MM.1S (cell line): ENCODE measurements around the gene HVCN1.
"Not testable (repeated sequence)": the region's sequence is repeated elsewhere in the genome, so short reads cannot be mapped to it uniquely, and the experiment has no call there.

Experiments
- DNase-seq: peaks from one replicate; pipeline ENCODE4 v3.0.0-alpha.2; 2015
- H2AFZ ChIP-seq: fragments of 300-600 bp; sonication (generic); 2 replicates; pipeline ENCODE4 v1.6.0; 2016; ENCODE audit warnings: antibody characterized with exemption, low read length
- H3F3A ChIP-seq: fragments of 300-600 bp; sonication (generic); 2 replicates; pipeline ENCODE4 v1.6.1; 2016; ENCODE audit warnings: mild to moderate bottlenecking, antibody characterized with exemption, low read length, moderate library complexity, mixed read lengths; ENCODE audit not compliant: insufficient read depth
- H3K27ac ChIP-seq: fragments of 300-600 bp; sonication (generic); 2 replicates; pipeline ENCODE4 v1.5.1; 2016; ENCODE audit warnings: mild to moderate bottlenecking, low read length
- H3K27me3 ChIP-seq: fragments of 300-600 bp; sonication (generic); replicated peaks from 2 replicates; pipeline ENCODE4 v1.6.0; 2016; ENCODE audit warnings: low read length; ENCODE audit not compliant: insufficient read depth
- H3K36me3 ChIP-seq: fragments of 300-600 bp; sonication (generic); replicated peaks from 2 replicates; pipeline ENCODE4 v1.6.1; 2016; ENCODE audit warnings: mild to moderate bottlenecking, low read length, mixed read lengths; ENCODE audit not compliant: insufficient read depth
- H3K4me1 ChIP-seq: fragments of 300-600 bp; sonication (generic); 2 replicates; pipeline ENCODE4 v1.6.1; 2016; ENCODE audit warnings: low read length, mixed read lengths
- H3K4me2 ChIP-seq: fragments of 300-600 bp; sonication (generic); 2 replicates; pipeline ENCODE4 v1.6.0; 2016; ENCODE audit warnings: low read depth, low read length
- H3K4me3 ChIP-seq: fragments of 300-600 bp; sonication (generic); 2 replicates; pipeline ENCODE4 v1.5.1; 2016; ENCODE audit warnings: low read length, mixed read lengths
- H3K79me2 ChIP-seq: fragments of 300-600 bp; sonication (generic); 2 replicates; pipeline ENCODE4 v1.6.1; 2016; ENCODE audit warnings: mixed run types, low read length, mixed read lengths
- H3K9ac ChIP-seq: fragments of 300-600 bp; sonication (generic); 2 replicates; pipeline ENCODE4 v1.6.1; 2016; ENCODE audit warnings: low read length, mixed read lengths
- H3K9me2 ChIP-seq: fragments of 300-600 bp; sonication (generic); replicated peaks from 2 replicates; pipeline ENCODE4 v1.6.1; 2016; ENCODE audit warnings: mild to moderate bottlenecking, low read length, mixed read lengths; ENCODE audit not compliant: insufficient read depth
- H3K9me3 ChIP-seq: fragments of 300-600 bp; sonication (generic); replicated peaks from 2 replicates; pipeline ENCODE4 v1.6.1; 2016; ENCODE audit warnings: mild to moderate bottlenecking, low read length, mixed read lengths; ENCODE audit not compliant: insufficient read depth
- H4K20me1 ChIP-seq: fragments of 300-600 bp; sonication (generic); 2 replicates; pipeline ENCODE4 v1.6.1; 2016; ENCODE audit warnings: mild to moderate bottlenecking, low read length, moderate library complexity, mixed read lengths; ENCODE audit not compliant: insufficient read depth
- EZH2 ChIP-seq: fragments of 300-600 bp; sonication (generic); optimal IDR thresholded peaks from 2 replicates; pipeline ENCODE3; 2017; ENCODE audit warnings: low read depth, mild to moderate bottlenecking, antibody characterized with exemption, low read length, mixed read lengths
- EZH2phosphoT487 ChIP-seq: fragments of 300-600 bp; sonication (generic); IDR thresholded peaks from 2 replicates; pipeline ENCODE4 v1.6.1; 2018; ENCODE audit warnings: antibody characterized with exemption, low read length
- TF ChIP-seq, protein P1 (sequence below): fragments of 300-600 bp; sonication (generic); IDR thresholded peaks from 2 replicates; pipeline ENCODE4 v1.5.1; 2016; ENCODE audit warnings: antibody characterized with exemption, low read length, mixed read lengths

HVCN1 gene

DNA sequence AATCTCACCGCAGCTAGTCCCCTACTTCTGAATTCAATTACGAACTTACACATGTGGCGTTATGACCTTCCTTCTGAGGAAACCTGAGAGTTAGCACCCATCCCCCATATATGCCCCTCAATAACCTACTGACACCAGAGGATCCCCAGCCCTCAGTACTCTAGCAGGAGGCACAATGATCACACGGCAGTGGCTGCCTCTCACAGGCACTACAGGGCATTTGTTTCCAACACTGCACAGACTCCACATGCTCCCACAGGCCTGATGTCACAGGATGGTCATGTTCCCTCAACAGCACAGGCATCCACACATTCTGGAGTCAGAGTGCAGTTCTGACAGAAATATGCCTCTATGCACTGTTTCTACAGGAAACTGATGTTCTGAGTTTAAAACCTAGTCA, 36.4 kb upstream of the HVCN1 start:
- no peaks in the 10 kb centered on the region for H3K27me3 ChIP-seq
- no peaks in the 10 kb centered on the region for H3K9me2 ChIP-seq
- H3K79me2 ChIP-seq, result peaks cover 63% of the 10 kb centered on the region
- H3K9ac ChIP-seq, result no peak overlapping the region
- H4K20me1 ChIP-seq, result peaks cover 10% of the 10 kb centered on the region; the same call in 1 of the 2 replicates
- 0 out of 2 replicates have a peak, but pooled peaks cover 9% of the 10 kb centered on the region for H3F3A ChIP-seq
- H2AFZ ChIP-seq, result no peak overlapping the region
- TF ChIP-seq, protein P1, sequence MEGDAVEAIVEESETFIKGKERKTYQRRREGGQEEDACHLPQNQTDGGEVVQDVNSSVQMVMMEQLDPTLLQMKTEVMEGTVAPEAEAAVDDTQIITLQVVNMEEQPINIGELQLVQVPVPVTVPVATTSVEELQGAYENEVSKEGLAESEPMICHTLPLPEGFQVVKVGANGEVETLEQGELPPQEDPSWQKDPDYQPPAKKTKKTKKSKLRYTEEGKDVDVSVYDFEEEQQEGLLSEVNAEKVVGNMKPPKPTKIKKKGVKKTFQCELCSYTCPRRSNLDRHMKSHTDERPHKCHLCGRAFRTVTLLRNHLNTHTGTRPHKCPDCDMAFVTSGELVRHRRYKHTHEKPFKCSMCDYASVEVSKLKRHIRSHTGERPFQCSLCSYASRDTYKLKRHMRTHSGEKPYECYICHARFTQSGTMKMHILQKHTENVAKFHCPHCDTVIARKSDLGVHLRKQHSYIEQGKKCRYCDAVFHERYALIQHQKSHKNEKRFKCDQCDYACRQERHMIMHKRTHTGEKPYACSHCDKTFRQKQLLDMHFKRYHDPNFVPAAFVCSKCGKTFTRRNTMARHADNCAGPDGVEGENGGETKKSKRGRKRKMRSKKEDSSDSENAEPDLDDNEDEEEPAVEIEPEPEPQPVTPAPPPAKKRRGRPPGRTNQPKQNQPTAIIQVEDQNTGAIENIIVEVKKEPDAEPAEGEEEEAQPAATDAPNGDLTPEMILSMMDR, result no peak
- TF ChIP-seq EZH2phosphoT487 (no peak), EZH2 (no peak)
- peaks cover 11% of the 10 kb centered on the region for H3K4me1 ChIP-seq
- no peak overlapping the region for H3K4me2 ChIP-seq
- no peaks in the 10 kb centered on the region for H3K9me3 ChIP-seq
- DNase-seq, result no peak
- H3K27ac ChIP-seq, result no peak overlapping the region
- H3K4me3 ChIP-seq, result no peak overlapping the region
- no peaks in the 10 kb centered on the region; the same call in 1 of the 2 replicates for H3K36me3 ChIP-seq

DNA sequence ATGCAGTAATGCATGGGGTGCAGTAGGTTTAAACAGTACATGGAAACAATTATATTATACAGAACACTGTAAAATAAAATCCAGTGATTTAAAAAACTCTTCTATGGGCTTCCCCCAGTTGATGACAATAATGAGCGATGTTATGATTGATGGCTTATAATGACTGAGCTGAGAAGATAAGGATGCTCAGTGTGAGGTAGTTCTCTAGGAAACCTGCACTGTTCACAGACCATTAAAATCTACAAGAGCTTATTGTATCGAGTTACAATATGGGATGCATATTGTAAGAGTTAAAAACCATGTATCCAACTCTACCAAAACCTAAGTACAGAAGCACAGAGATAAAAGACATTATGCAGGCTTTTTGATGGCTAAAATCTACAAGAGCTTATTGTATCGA, 34.0 kb upstream of the HVCN1 start:
- H4K20me1 ChIP-seq, H3K9ac ChIP-seq: not testable (repeated sequence)

DNA sequence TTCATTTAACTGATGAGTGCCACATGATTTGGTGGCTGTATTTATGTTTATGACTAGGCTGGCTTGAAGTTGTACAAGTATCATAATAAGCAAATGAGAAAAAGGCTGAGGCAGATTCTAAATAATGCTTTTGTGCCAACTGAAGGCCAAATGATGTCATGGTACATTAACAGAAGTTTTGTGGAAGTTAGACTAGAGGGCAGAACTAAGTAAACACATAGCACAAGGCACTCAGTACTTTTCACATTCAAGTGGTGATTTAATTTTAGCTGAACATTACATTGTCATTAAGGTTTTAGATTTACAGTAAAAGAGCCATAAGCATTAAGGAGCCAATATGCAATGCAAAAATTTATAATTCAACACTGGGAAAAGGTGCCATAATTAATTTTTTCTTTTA, 32.7 kb upstream of the HVCN1 start:
- Histone ChIP-seq H3K27ac (no peak overlapping the region), H3K4me1 (no peaks in the 10 kb centered on the region), H4K20me1 (0 out of 2 replicates have a peak, but pooled peaks cover 3% of the 10 kb centered on the region), H3K27me3 (no peaks in the 10 kb centered on the region), H3K9ac (no peak overlapping the region), H3F3A (no peaks in the 10 kb centered on the region), H3K9me2 (no peaks in the 10 kb centered on the region), H3K36me3 (peaks cover 6% of the 10 kb centered on the region), H3K9me3 (no peaks in the 10 kb centered on the region), H3K4me3 (no peak overlapping the region), H2AFZ (no peak overlapping the region), H3K79me2 (peaks cover 37% of the 10 kb centered on the region), H3K4me2 (no peak overlapping the region)
- DNase-seq, result no peak
- TF ChIP-seq, protein P1, result no peak
- TF ChIP-seq EZH2phosphoT487 (no peak), EZH2 (no peak)

More for the DNA sequence above, 34.0 kb upstream of the HVCN1 start:
- not testable (repeated sequence) for H3K9me3 ChIP-seq, H3K27ac ChIP-seq, H3K9me2 ChIP-seq, H3K4me2 ChIP-seq, H3K4me1 ChIP-seq, H2AFZ ChIP-seq, H3K36me3 ChIP-seq, H3K27me3 ChIP-seq, H3F3A ChIP-seq, H3K4me3 ChIP-seq, DNase-seq
- peaks cover 46% of the 10 kb centered on the region for H3K79me2 ChIP-seq

DNA sequence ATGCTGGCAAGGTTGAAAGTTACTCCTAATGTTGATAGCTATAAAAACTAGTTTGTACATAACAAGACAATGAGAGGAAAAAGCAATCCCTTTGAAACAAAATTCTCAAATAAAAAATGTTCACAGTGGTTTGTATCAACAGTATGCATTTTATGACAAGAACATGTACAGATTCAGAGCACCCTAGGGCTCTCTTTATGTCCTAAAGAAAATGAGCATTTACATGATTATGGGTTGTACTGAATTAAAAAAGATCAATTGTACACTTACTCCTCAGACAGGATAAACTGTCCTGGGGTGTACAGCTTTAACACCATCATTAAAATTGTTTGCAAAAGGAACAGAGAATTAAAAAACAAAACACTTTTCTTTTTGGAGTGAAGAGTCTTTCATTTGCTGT, 31.6 kb upstream of the HVCN1 start:
- no peaks in the 10 kb centered on the region for H3F3A ChIP-seq
- H3K36me3 ChIP-seq, result peaks cover 6% of the 10 kb centered on the region
- no peak overlapping the region for H3K27ac ChIP-seq
- H3K4me1 ChIP-seq, result no peaks in the 10 kb centered on the region
- H3K4me3 ChIP-seq, result no peak overlapping the region
- no peak for DNase-seq
- no peaks in the 10 kb centered on the region for H3K9me2 ChIP-seq
- no peak overlapping the region for H2AFZ ChIP-seq
- H3K4me2 ChIP-seq, result no peak overlapping the region
- H4K20me1 ChIP-seq, result 0 out of 2 replicates have a peak, but pooled peaks cover 3% of the 10 kb centered on the region
- no peaks in the 10 kb centered on the region for H3K27me3 ChIP-seq
- no peaks in the 10 kb centered on the region for H3K9me3 ChIP-seq
- no peak overlapping the region for H3K9ac ChIP-seq
- TF ChIP-seq EZH2 (no peak), EZH2phosphoT487 (no peak)
- TF ChIP-seq, protein P1, result no peak
- H3K79me2 ChIP-seq, result peaks cover 27% of the 10 kb centered on the region
